ENCODE data around the gene LEFTY1.

- no peak for TF ChIP-seq CTCF (IDR thresholded peaks at IDR 0.05)
- TF ChIP-seq POLR2A (IDR thresholded peaks at IDR 0.05), result no peak
Observed at GRCh38 chr1:225930566-225930965, 41.6 kb upstream of the LEFTY1 start.

All from right lobe of liver (tissue), 4 donors.